Stimulated activated CD4-positive, alpha-beta T cell treated with anti-CD3 and anti-CD28 coated beads, Interleukin-15, amount 100 ng/mL, for 24 hours (primary cell): Measurements from ENCODE around the gene UBE3B.

ENCODE experiments used
- DNase-seq: peaks from one replicate; pipeline ENCODE4 v3.0.0-alpha.2; 2020

The UBE3B gene

GRCh38 chr12:109532721-109533486 lies 55.5 kb downstream of the UBE3B start:
- DNase-seq = no peak

- DNase-seq = no peak
These were observed 56.0 kb downstream of the UBE3B start for GRCh38 chr12:109533487-109533740.

- DNase-seq = no peak
These were observed 57.0 kb downstream of the UBE3B start for GRCh38 chr12:109534456-109534855.

GRCh38 chr12:109535231-109535862 lies 57.9 kb downstream of the UBE3B start:
- no peak for DNase-seq

GRCh38 chr12:109535863-109536250 lies 58.4 kb downstream of the UBE3B start:
- no peak for DNase-seq

- no peak for DNase-seq
These were observed 59.7 kb downstream of the UBE3B start for GRCh38 chr12:109537136-109537535.

- no peak for DNase-seq
These were observed 60.9 kb downstream of the UBE3B start for GRCh38 chr12:109538191-109538863.

- no peak for DNase-seq
These were observed 62.1 kb downstream of the UBE3B start for GRCh38 chr12:109539508-109539907.

- DNase-seq = no peak
These were observed 63.3 kb downstream of the UBE3B start for GRCh38 chr12:109540526-109541412.

- DNase-seq = no peak
These were observed 63.9 kb downstream of the UBE3B start for GRCh38 chr12:109541413-109541726.

GRCh38 chr12:109542014-109542413 lies 64.6 kb downstream of the UBE3B start:
- DNase-seq = no peak

GRCh38 chr12:109542876-109543275 lies 65.4 kb downstream of the UBE3B start:
- no peak for DNase-seq

- DNase-seq = no peak
These were observed 67.6 kb downstream of the UBE3B start for GRCh38 chr12:109544955-109545531.

GRCh38 chr12:109545826-109546225 lies 68.4 kb downstream of the UBE3B start:
- no peak for DNase-seq

GRCh38 chr12:109547286-109547685 lies 69.9 kb downstream of the UBE3B start:
- DNase-seq = no peak

GRCh38 chr12:109548258-109548657 lies 70.8 kb downstream of the UBE3B start:
- DNase-seq = no peak

- no peak for DNase-seq
These were observed 72.3 kb downstream of the UBE3B start for GRCh38 chr12:109549613-109550270.

GRCh38 chr12:109550281-109550680 lies 72.8 kb downstream of the UBE3B start:
- DNase-seq = no peak

- DNase-seq = no peak
These were observed 73.7 kb downstream of the UBE3B start for GRCh38 chr12:109551108-109551507.

- DNase-seq = no peak
These were observed 75.5 kb downstream of the UBE3B start for GRCh38 chr12:109552971-109553370.

GRCh38 chr12:109553483-109553882 lies 76.0 kb downstream of the UBE3B start:
- no peak for DNase-seq

GRCh38 chr12:109553906-109554500 lies 76.6 kb downstream of the UBE3B start:
- no peak for DNase-seq
